Measurements from ENCODE around the gene ZCWPW1. TPM values are rescaled to one million over a fixed set of nuclear protein-coding genes. Genes with fewer than 3 reads are reported as not detected.
A peak's percentile ranks its signal among the peaks of the same experiment; 100 is the strongest.
"Not testable (repeated sequence)": the region's sequence is repeated elsewhere in the genome, so short reads cannot be mapped to it uniquely, and the experiment has no call there.

Gene ZCWPW1
- total and polyA plus RNA-seq, 5 donors, result 3.5 to 5.3 (median 4.6) TPM

DNA sequence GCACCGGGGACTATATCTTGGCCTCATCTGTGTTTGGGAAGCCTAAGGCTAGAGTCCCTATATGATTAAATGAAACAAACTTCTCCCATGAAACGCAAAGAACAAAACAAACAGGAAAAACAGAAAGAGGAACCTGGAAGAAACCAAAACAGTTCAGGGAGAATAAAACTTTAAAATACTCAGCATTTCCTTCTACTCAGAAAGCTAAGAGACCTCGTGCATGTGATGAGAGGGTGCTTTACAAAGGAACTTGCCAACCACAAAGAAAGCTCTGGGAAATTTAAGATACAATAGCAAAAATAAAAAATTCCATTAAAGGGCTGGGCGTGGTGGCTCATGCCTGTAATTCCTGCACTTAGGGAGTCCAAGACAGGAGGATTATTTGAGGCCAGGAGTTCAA is 48.3 kb downstream of the ZCWPW1 start:
- WGBS, result 78% methylated on average over 4 of the region's 4 CpGs
- peak in 1 of 2 donors; percentile 50 for ATAC-seq
- no peak for DNase-seq
- no peaks in the 10 kb centered on the region for H3K27me3 ChIP-seq (ENCODE audit: control insufficient read depth, insufficient read depth)
- H3K4me3 ChIP-seq (ENCODE audit: low read length), result no peak overlapping the region
- H3K4me1 ChIP-seq (ENCODE audit: control insufficient read depth, insufficient read depth, low read length), result no peaks in the 10 kb centered on the region
- no peaks in the 10 kb centered on the region for H3K9me3 ChIP-seq (ENCODE audit: control insufficient read depth, low read length)
- H3K27ac ChIP-seq (ENCODE audit: low read length), result no peak overlapping the region
- intact Hi-C loops (cut with DNase I), result no loop called here

DNA sequence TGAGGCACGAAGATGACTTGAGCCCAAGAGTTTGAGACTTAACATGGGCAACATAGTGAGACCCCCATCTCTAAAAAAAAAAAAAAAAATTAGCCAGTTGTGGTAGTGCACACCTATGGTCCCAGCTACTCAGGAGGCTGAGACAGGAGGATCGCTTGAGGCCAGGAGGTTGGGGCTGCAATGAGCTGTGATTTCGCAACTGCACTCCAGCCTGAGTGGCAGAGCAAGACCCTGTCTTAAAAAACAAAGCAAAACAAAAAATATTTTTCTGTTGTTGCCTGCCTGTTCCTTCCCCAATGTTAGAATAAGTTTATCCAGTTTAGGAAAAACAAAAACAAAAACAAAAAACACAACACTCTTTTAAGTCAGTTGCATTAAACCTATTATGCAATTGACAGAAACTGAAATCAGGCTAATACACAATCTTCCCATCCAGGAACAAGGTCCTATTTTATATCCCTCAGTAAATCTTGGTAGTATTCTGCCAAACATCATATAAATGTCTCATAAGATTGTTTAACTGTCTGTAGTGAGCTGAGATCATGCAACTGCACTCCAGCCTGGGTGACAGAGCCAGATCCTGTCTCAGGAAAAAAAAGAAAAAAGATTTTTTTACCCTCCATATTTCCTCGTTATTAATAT is 50.3 kb downstream of the ZCWPW1 start:
- H3K4me1 ChIP-seq (ENCODE audit: control insufficient read depth, insufficient read depth, low read length), result no peaks in the 10 kb centered on the region
- DNase-seq (no peak), ATAC-seq (no peak)
- H3K27ac ChIP-seq (ENCODE audit: low read length), result no peak overlapping the region
- H3K9me3 ChIP-seq (ENCODE audit: control insufficient read depth, low read length), result no peaks in the 10 kb centered on the region
- H3K4me3 ChIP-seq (ENCODE audit: low read length), result no peak overlapping the region
- no peaks in the 10 kb centered on the region for H3K27me3 ChIP-seq (ENCODE audit: control insufficient read depth, insufficient read depth)
- intact Hi-C loops (cut with DNase I), result no loop called here
- WGBS, result 89% methylated on average over 4 of the region's 4 CpGs

DNA sequence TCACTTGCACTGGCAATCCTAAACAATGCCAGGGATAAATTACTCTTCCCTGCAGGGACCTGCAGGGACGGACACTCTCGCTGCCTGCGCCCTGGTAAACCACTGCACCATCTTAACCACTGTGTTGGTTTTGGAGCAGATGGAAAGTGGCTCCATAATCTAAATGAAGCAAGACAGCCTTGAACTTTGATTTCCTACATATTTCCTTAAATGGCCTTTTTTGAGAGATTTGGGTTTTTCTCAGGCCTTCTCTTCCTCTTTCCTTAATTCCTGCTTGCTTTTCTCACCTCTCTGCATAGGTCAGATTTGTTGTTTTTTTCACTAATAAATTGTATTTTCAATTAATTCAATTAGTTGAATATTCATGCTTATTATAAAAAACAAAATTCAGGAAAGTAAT is 52.4 kb downstream of the ZCWPW1 start:
- Histone ChIP-seq H3K27me3 (ENCODE audit: control insufficient read depth, insufficient read depth) (no peaks in the 10 kb centered on the region), H3K27ac (ENCODE audit: low read length) (no peak overlapping the region), H3K9me3 (ENCODE audit: control insufficient read depth, low read length) (no peaks in the 10 kb centered on the region), H3K4me1 (ENCODE audit: control insufficient read depth, insufficient read depth, low read length) (no peaks in the 10 kb centered on the region), H3K4me3 (ENCODE audit: low read length) (no peak overlapping the region)
- 94% methylated on average over 3 of the region's 3 CpGs for WGBS
- no peak for ATAC-seq
- intact Hi-C loops (cut with DNase I), result no loop called here
- no peak for DNase-seq

DNA sequence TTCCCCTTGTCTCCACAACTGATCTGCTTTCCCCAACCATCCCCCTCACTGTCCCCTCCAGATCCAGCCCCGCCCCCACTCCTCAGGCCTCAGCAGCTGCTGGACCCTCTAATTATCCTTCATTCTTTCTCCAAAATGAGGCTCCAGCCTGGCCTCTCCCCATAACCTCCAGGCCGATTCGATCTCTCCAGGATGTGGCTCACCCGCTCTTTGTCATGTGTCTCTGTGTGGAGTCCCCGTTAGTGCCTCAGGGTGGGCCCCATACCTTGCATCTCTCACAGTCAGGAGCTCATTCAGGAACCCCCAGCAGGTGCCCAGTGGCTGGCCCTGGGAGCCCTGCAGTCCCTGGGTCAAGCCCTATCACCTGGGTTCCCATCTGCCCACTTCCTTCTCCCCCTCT is 53.9 kb downstream of the ZCWPW1 start:
- H3K27ac ChIP-seq (ENCODE audit: low read length), result no peak overlapping the region
- 78% methylated on average over 5 of the region's 5 CpGs for WGBS
- H3K4me1 ChIP-seq (ENCODE audit: control insufficient read depth, insufficient read depth, low read length), result no peaks in the 10 kb centered on the region
- intact Hi-C loops (cut with DNase I), result no loop called here
- H3K4me3 ChIP-seq (ENCODE audit: low read length), result no peak overlapping the region
- no peaks in the 10 kb centered on the region for H3K9me3 ChIP-seq (ENCODE audit: control insufficient read depth, low read length)
- peak in 1 of 3 donors; percentile 30 for DNase-seq
- no peak for ATAC-seq
- no peaks in the 10 kb centered on the region for H3K27me3 ChIP-seq (ENCODE audit: control insufficient read depth, insufficient read depth)

DNA sequence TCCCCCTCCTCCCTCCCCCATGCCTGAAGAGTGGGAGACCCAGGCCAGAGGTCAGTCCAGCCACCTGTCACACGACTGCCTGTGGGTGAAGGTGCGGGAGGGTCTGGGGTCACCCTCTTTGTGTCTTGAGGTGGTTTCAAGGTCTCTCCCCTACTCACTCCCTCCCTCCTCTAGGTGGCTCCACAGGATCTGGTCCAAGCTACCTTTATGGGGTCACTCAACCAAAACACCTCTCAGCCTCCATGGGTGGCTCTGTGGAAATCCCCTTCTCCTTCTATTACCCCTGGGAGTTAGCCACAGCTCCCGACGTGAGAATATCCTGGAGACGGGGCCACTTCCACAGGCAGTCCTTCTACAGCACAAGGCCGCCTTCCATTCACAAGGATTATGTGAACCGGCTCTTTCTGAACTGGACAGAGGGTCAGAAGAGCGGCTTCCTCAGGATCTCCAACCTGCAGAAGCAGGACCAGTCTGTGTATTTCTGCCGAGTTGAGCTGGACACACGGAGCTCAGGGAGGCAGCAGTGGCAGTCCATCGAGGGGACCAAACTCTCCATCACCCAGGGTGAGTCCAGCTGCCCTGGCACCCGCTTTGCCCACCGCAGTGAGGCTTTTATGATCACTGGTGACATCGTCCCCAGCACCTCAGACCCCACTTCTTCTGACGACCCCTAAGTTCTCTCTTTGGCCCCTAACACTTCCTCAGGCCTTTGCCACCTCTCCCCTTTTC is 54.5 kb downstream of the ZCWPW1 start:
- H3K4me3 ChIP-seq (ENCODE audit: low read length); intact Hi-C loops (cut with DNase I); H3K9me3 ChIP-seq (ENCODE audit: control insufficient read depth, low read length); H3K27me3 ChIP-seq (ENCODE audit: control insufficient read depth, insufficient read depth); H3K4me1 ChIP-seq (ENCODE audit: control insufficient read depth, insufficient read depth, low read length); H3K27ac ChIP-seq (ENCODE audit: low read length); ATAC-seq: not testable (repeated sequence)
- DNase-seq, result peak in 2 of 3 donors; percentile 11 to 38
- 75% methylated on average over 15 of the region's 15 CpGs for WGBS

DNA sequence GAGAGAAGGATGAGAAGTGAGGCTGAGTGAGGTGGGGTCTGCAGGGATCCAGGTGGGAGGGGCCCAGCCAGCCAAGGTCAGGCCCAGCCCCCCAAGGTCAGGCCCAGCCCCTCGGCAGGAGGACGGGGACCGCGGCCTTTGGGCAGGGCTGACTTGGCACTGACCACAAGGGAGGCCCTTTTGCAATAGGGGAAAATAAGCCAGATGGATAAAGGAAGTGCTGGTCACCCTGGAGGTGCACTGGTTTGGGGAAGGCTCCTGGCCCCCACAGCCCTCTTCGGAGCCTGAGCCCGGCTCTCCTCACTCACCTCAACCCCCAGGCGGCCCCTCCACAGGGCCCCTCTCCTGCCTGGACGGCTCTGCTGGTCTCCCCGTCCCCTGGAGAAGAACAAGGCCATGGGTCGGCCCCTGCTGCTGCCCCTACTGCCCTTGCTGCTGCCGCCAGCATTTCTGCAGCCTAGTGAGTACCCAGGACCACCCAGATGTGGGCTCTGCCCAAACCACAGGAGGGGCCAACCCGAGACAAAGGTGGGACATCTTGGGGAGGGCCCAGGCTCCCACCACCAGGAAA is 55.2 kb downstream of the ZCWPW1 start, which contains the start of gene PILRA:
PILRA (plus strand) TSS at position 227 of the 571 bp plus-strand sequence; CDS start at position 397, 170 bp downstream.
- Histone ChIP-seq H3K27ac (ENCODE audit: low read length) (peak within 1 kb of the TSS; percentile 9), H3K9me3 (ENCODE audit: control insufficient read depth, low read length) (no peaks in the 10 kb centered on the region), H3K4me3 (ENCODE audit: low read length) (no peak within 1 kb of the TSS), H3K4me1 (ENCODE audit: control insufficient read depth, insufficient read depth, low read length) (no peaks in the 10 kb centered on the region), H3K27me3 (ENCODE audit: control insufficient read depth, insufficient read depth) (no peaks in the 10 kb centered on the region)
- peak; percentile 53 to 63 for ATAC-seq
- intact Hi-C loops (cut with DNase I), result no loop called here
- peak; percentile 45 to 72 (median 71) for DNase-seq
- 44% methylated on average over 12 of the region's 12 CpGs for WGBS

DNA sequence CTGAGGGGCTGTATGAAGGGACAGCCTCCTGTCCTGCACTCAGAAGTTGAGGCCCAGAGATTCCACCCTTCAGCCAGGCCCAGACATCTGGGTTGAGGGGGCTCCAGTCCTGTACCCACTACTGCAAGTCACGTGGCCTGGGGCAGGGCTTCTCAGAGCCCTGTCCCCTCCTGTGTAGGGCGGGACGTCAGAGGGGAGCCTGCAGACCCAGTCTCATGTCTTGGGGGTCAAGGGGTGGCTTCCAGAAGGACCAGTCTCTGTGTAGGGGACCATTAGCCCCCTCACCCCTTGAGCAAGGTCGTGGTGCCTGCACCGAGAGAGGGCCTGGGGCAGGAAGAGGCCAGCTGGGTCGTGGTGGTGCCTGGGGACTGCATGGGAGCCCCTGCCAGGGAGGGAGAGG is 55.8 kb downstream of the ZCWPW1 start:
- DNase-seq (peak in 1 of 3 donors; percentile 43), ATAC-seq (peak; percentile 2 to 4)
- intact Hi-C loops (cut with DNase I), result no loop called here
- no peaks in the 10 kb centered on the region for H3K9me3 ChIP-seq (ENCODE audit: control insufficient read depth, low read length)
- no peaks in the 10 kb centered on the region for H3K4me1 ChIP-seq (ENCODE audit: control insufficient read depth, insufficient read depth, low read length)
- peak overlapping the region; percentile 3 for H3K27ac ChIP-seq (ENCODE audit: low read length)
- no peak overlapping the region for H3K4me3 ChIP-seq (ENCODE audit: low read length)
- no peaks in the 10 kb centered on the region for H3K27me3 ChIP-seq (ENCODE audit: control insufficient read depth, insufficient read depth)
- WGBS, result 57% methylated on average over 6 of the region's 6 CpGs

DNA sequence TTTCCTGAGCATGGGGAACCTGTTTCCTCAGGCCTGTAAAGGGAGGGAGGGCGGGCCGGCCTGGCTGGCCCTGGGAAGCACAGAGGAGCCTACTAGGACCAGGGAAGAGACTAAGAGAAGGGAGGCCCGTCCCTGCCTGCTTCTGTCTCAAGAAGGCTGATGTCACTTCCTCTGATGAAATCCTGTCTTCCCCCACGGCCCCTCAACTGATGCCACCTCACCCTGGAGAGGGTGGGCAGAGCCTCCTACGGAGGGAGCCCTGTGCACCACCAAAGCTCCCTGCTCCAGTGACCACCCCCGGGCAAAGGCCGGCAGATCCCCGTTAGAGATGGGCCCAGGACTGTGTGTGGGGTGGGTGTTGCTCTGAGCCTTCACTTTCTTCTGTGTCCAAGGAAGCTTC is 56.2 kb downstream of the ZCWPW1 start:
- ATAC-seq (peak; percentile 7 to 23), DNase-seq (peak in 1 of 3 donors; percentile 56)
- no peaks in the 10 kb centered on the region for H3K27me3 ChIP-seq (ENCODE audit: control insufficient read depth, insufficient read depth)
- no peaks in the 10 kb centered on the region for H3K4me1 ChIP-seq (ENCODE audit: control insufficient read depth, insufficient read depth, low read length)
- WGBS, result 50% methylated on average over 8 of the region's 8 CpGs
- no peak overlapping the region for H3K27ac ChIP-seq (ENCODE audit: low read length)
- intact Hi-C loops (cut with DNase I), result no loop called here
- H3K9me3 ChIP-seq (ENCODE audit: control insufficient read depth, low read length), result no peaks in the 10 kb centered on the region
- no peak overlapping the region for H3K4me3 ChIP-seq (ENCODE audit: low read length)

DNA sequence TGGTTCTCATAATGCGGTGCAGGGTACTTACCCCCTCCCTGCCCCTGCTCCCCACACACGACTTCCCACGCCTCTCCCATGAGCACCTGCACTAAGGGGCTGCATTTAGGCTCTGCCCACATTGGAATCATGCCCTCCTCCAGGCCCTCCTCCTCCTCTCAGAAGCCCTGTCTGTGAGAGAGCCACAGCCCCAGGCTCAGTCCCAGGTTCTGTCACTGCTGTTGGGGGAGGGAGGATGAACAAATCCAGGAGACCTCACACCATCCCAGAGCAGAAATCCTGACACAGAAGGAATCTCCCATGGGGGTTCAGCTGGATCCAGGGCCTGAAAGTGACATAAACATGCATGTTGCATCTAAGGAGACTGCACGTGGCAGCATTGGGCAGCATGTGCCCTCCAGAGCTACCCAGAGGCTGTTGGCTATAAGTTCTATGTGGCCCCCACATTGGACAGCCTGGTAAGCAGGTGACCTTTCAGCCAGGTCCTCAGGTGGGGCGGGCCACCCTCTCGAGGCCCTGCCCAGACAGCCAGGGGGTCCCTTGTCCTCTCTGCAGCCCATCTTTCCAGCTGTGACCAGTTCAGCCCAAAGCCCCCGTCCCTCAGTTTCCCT is 56.8 kb downstream of the ZCWPW1 start:
- WGBS, result 71% methylated on average over 7 of the region's 7 CpGs

DNA sequence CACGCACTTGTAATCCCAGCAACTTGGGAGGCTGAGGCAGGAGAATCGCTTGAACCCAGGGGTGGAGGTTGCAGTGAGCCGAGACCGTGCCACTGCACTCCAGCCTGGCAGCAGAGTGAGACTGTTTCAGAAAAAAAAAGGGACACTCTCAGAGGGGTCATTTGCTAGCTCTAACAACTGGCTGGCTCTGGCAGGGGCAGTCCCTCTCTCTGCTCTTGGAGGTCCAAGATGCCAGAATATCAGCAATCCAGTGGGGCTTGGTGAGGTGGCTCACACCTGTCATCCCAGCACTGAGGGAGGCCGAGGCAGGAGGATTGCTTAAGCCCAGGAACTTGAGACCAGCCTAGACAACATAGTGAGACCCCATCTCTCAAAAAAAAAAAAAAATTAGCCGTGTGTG is 57.8 kb downstream of the ZCWPW1 start:
- peak in 1 of 3 donors; percentile 25 for DNase-seq
- intact Hi-C loops (cut with DNase I), result no loop called here
- no peak overlapping the region for H3K27ac ChIP-seq (ENCODE audit: low read length)

More for the DNA sequence above, 56.8 kb downstream of the ZCWPW1 start:
- peak in 1 of 3 donors; percentile 38 for DNase-seq
- Histone ChIP-seq H3K4me3 (ENCODE audit: low read length) (no peak overlapping the region), H3K27ac (ENCODE audit: low read length) (no peak overlapping the region), H3K27me3 (ENCODE audit: control insufficient read depth, insufficient read depth) (no peaks in the 10 kb centered on the region), H3K9me3 (ENCODE audit: control insufficient read depth, low read length) (no peaks in the 10 kb centered on the region), H3K4me1 (ENCODE audit: control insufficient read depth, insufficient read depth, low read length) (no peaks in the 10 kb centered on the region)
- no peak for ATAC-seq
- intact Hi-C loops (cut with DNase I), result no loop called here

DNA sequence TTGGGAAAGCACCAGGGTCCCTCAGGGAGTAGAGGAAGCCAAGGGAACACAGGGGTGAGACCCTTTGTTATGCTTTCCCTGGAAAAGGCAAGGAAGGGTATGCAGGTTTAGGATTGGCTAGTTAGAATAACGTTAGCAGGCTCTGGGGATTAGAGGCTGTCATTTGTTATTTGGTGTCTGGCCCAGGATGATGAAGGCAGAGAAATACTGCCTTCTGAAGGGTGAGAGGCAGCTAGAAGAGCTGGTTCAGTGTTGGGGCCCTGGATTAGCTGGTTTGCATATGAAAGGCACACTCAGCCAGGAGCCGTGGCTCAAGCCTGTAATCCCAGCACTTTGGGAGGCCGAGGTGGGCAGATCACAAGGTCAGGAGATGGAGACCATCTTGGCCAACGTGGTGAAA is 58.2 kb downstream of the ZCWPW1 start:
- no peaks in the 10 kb centered on the region for H3K4me1 ChIP-seq (ENCODE audit: control insufficient read depth, insufficient read depth, low read length)
- intact Hi-C loops (cut with DNase I), result no loop called here
- no peak for ATAC-seq
- 31% methylated on average over 4 of the region's 4 CpGs for WGBS
- H3K27ac ChIP-seq (ENCODE audit: low read length), result no peak overlapping the region
- DNase-seq, result peak in 1 of 3 donors; percentile 6
- no peak overlapping the region for H3K4me3 ChIP-seq (ENCODE audit: low read length)
- H3K9me3 ChIP-seq (ENCODE audit: control insufficient read depth, low read length), result no peaks in the 10 kb centered on the region
- H3K27me3 ChIP-seq (ENCODE audit: control insufficient read depth, insufficient read depth), result no peaks in the 10 kb centered on the region

More for the DNA sequence above, 57.8 kb downstream of the ZCWPW1 start:
- no peak for ATAC-seq
- WGBS, result 75% methylated on average over 6 of the region's 6 CpGs
- no peaks in the 10 kb centered on the region for H3K9me3 ChIP-seq (ENCODE audit: control insufficient read depth, low read length)
- no peak overlapping the region for H3K4me3 ChIP-seq (ENCODE audit: low read length)
- H3K27me3 ChIP-seq (ENCODE audit: control insufficient read depth, insufficient read depth), result no peaks in the 10 kb centered on the region
- no peaks in the 10 kb centered on the region for H3K4me1 ChIP-seq (ENCODE audit: control insufficient read depth, insufficient read depth, low read length)

Data from right cardiac atrium (tissue), 5 donors.